ENCODE data around the gene SNX12.

The SNX12 gene

GRCh38 chrX:71068044-71068918 lies at the start of gene SNX12:
TSS of gene SNX12 (minus strand) at chrX:71068334. CDS start at chrX:71068306, 28 bp downstream.
- DNase-seq (ENCODE audit: low read depth) = peak; percentile 80

GRCh38 chrX:71117358-71117757 lies 49.2 kb upstream of the SNX12 start:
- DNase-seq (ENCODE audit: low read depth) = no peak

- peak; percentile 37 for DNase-seq (ENCODE audit: low read depth)
These were observed 43.8 kb upstream of the SNX12 start for GRCh38 chrX:71111921-71112431.

- DNase-seq (ENCODE audit: low read depth) = peak; percentile 83
These were observed 43.2 kb upstream of the SNX12 start, which contains the start of gene IL2RG for GRCh38 chrX:71111141-71111843. TSS of gene IL2RG (minus strand) at chrX:71111577. CDS start at chrX:71111539, 38 bp downstream.

GRCh38 chrX:71109051-71109450 lies 40.9 kb upstream of the SNX12 start:
- DNase-seq (ENCODE audit: low read depth) = no peak

- peak; percentile 32 for DNase-seq (ENCODE audit: low read depth)
These were observed 39.7 kb upstream of the SNX12 start for GRCh38 chrX:71107762-71108360.

- DNase-seq (ENCODE audit: low read depth) = no peak
These were observed 39.1 kb upstream of the SNX12 start for GRCh38 chrX:71107245-71107644.

GRCh38 chrX:71106427-71106826 lies 38.3 kb upstream of the SNX12 start, which contains the start of gene CXorf65:
TSS of gene CXorf65 (minus strand) at chrX:71106740. CDS start at chrX:71106556, 184 bp downstream.
- DNase-seq (ENCODE audit: low read depth) = no peak

GRCh38 chrX:71105628-71106027 lies 37.5 kb upstream of the SNX12 start:
- DNase-seq (ENCODE audit: low read depth) = no peak

GRCh38 chrX:71103110-71103983 lies 35.2 kb upstream of the SNX12 start:
- peak; percentile 42 for DNase-seq (ENCODE audit: low read depth)

- no peak for DNase-seq (ENCODE audit: low read depth)
These were observed 34.2 kb upstream of the SNX12 start for GRCh38 chrX:71102292-71102691.

- DNase-seq (ENCODE audit: low read depth) = no peak
These were observed 32.7 kb upstream of the SNX12 start for GRCh38 chrX:71100581-71101505.

GRCh38 chrX:71099736-71100135 lies 31.6 kb upstream of the SNX12 start:
- DNase-seq (ENCODE audit: low read depth) = no peak

GRCh38 chrX:71098951-71099506 lies 30.9 kb upstream of the SNX12 start:
- no peak for DNase-seq (ENCODE audit: low read depth)

GRCh38 chrX:71098302-71098701 lies 30.2 kb upstream of the SNX12 start:
- peak; percentile 72 for DNase-seq (ENCODE audit: low read depth)

GRCh38 chrX:71096760-71097032 lies 28.6 kb upstream of the SNX12 start:
- no peak for DNase-seq (ENCODE audit: low read depth)

- DNase-seq (ENCODE audit: low read depth) = no peak
These were observed 28.0 kb upstream of the SNX12 start for GRCh38 chrX:71095981-71096759.

- DNase-seq (ENCODE audit: low read depth) = peak; percentile 89
These were observed 27.4 kb upstream of the SNX12 start, which contains the start of gene FOXO4 for GRCh38 chrX:71095555-71095980. TSS of gene FOXO4 (plus strand) at chrX:71095851. CDS start at chrX:71096529, 678 bp downstream.

- no peak for DNase-seq (ENCODE audit: low read depth)
These were observed 26.9 kb upstream of the SNX12 start for GRCh38 chrX:71095033-71095432.

Data from T-helper 22 cell (primary cell).